Activated naive CD8-positive, alpha-beta T cell treated with anti-CD3 and anti-CD28 coated beads, Interleukin-2, amount 10 ng/mL, durations not matched to agents 7 days and 5 days (primary cell): ENCODE data around the gene HUNK. TPM values are rescaled to one million over a fixed set of nuclear protein-coding genes. Genes with fewer than 3 reads are reported as not detected.
"Not testable (repeated sequence)": the region's sequence is repeated elsewhere in the genome, so short reads cannot be mapped to it uniquely, and the experiment has no call there.

ENCODE experiments used
- ATAC-seq: fragments of 150-1000 bp; cut with Tn5 transposase; one replicate; pipeline ENCODE4 v1.10.0; 2021; ENCODE audit warnings: low read depth, moderate library complexity
- POLR2A ChIA-PET: fragments of 350-600 bp; sonication (Branson Sonifier 250); formaldehyde crosslinking; loops from one replicate; lab custom pipeline; 2021; ENCODE audit warnings: antibody characterized with exemption; lab: Charles Lee
- DNase-seq: peaks from one replicate; pipeline ENCODE4 v3.0.0; 2021
- H3K27ac Mint-ChIP-seq: one replicate; pipeline ENCODE4 v1.8.0; 2022; ENCODE audit warnings: mild to moderate bottlenecking, mixed read lengths
- H3K27me3 Mint-ChIP-seq: one replicate; pipeline ENCODE4 v1.8.0; 2022; ENCODE audit warnings: mild to moderate bottlenecking, moderate library complexity, mixed read lengths
- H3K36me3 Mint-ChIP-seq: one replicate; pipeline ENCODE4 v1.8.0; 2021; ENCODE audit warnings: mild to moderate bottlenecking, mixed read lengths
- H3K4me1 Mint-ChIP-seq: one replicate; pipeline ENCODE4 v1.8.0; 2021; ENCODE audit warnings: mixed read lengths
- H3K4me3 Mint-ChIP-seq: one replicate; pipeline ENCODE4 v1.8.0; 2022; ENCODE audit warnings: mild to moderate bottlenecking, moderate library complexity, mixed read lengths
- H3K9me3 Mint-ChIP-seq: one replicate; pipeline ENCODE4 v1.8.0; 2021; ENCODE audit warnings: mixed read lengths
- total RNA-seq, 2 experiments: library from RNA; stranded (reverse); gene quantifications; one replicate each; pipeline ENCODE4 v1.2.3, GENCODE V29; 2021

Gene HUNK
- total RNA-seq, 2 experiments from 2014 or later = 0.48 to 0.78 TPM

GRCh38 chr21:32036756-32037155, 163.9 kb downstream of the HUNK start:
- Mint-ChIP-seq H3K9me3 (no peaks in the 10 kb centered on the region), H3K27ac (no peak overlapping the region), H3K36me3 (no peaks in the 10 kb centered on the region), H3K4me3 (no peak overlapping the region), H3K27me3 (peaks cover 10% of the 10 kb centered on the region), H3K4me1 (no peaks in the 10 kb centered on the region)
- ATAC-seq (no peak), DNase-seq (no peak)
- POLR2A ChIA-PET = no interaction called here

- ATAC-seq, H3K9me3 Mint-ChIP-seq, POLR2A ChIA-PET, H3K4me1 Mint-ChIP-seq, H3K27me3 Mint-ChIP-seq, H3K27ac Mint-ChIP-seq, H3K4me3 Mint-ChIP-seq, H3K36me3 Mint-ChIP-seq, DNase-seq: not testable (repeated sequence)
Measured at GRCh38 chr21:32038751-32039150, 165.9 kb downstream of the HUNK start.

- ATAC-seq (no peak), DNase-seq (no peak)
- POLR2A ChIA-PET = no interaction called here
- H3K27me3 Mint-ChIP-seq = peaks cover 10% of the 10 kb centered on the region
- H3K27ac Mint-ChIP-seq = no peak overlapping the region
- no peaks in the 10 kb centered on the region for H3K4me1 Mint-ChIP-seq
- peaks cover 8% of the 10 kb centered on the region for H3K9me3 Mint-ChIP-seq
- H3K36me3 Mint-ChIP-seq = no peaks in the 10 kb centered on the region
- no peak overlapping the region for H3K4me3 Mint-ChIP-seq
Measured at GRCh38 chr21:32043458-32043857, 170.6 kb downstream of the HUNK start.

- no peaks in the 10 kb centered on the region for H3K4me1 Mint-ChIP-seq
Measured at GRCh38 chr21:32044205-32045180, 171.7 kb downstream of the HUNK start.

GRCh38 chr21:32046191-32046590, 173.4 kb downstream of the HUNK start:
- DNase-seq (no peak), ATAC-seq (no peak)
- Mint-ChIP-seq H3K4me1 (no peaks in the 10 kb centered on the region), H3K27ac (no peak overlapping the region), H3K4me3 (no peak overlapping the region), H3K36me3 (no peaks in the 10 kb centered on the region), H3K9me3 (peaks cover 8% of the 10 kb centered on the region), H3K27me3 (peaks cover under 1% of the 10 kb centered on the region)
- POLR2A ChIA-PET = no interaction called here

More at GRCh38 chr21:32044205-32045180, 171.7 kb downstream of the HUNK start:
- DNase-seq (no peak), ATAC-seq (no peak)
- Mint-ChIP-seq H3K27ac (no peak overlapping the region), H3K4me3 (no peak overlapping the region), H3K36me3 (no peaks in the 10 kb centered on the region), H3K9me3 (peaks cover 8% of the 10 kb centered on the region), H3K27me3 (peaks cover 10% of the 10 kb centered on the region)
- POLR2A ChIA-PET = no interaction called here

GRCh38 chr21:32048353-32048752, 175.5 kb downstream of the HUNK start:
- Mint-ChIP-seq H3K4me3 (no peak overlapping the region), H3K9me3 (peaks cover 11% of the 10 kb centered on the region), H3K4me1 (no peaks in the 10 kb centered on the region), H3K36me3 (no peaks in the 10 kb centered on the region), H3K27me3 (no peaks in the 10 kb centered on the region), H3K27ac (no peak overlapping the region)
- ATAC-seq (no peak), DNase-seq (no peak)
- POLR2A ChIA-PET = no interaction called here

Other genes with a start within 250 kb of the HUNK start
- gene SOD1, start 213.3 kb upstream of the HUNK start, total RNA-seq = 100 to 1,000 TPM; 206 to 215 TPM
- gene SCAF4, start 140.9 kb upstream of the HUNK start, total RNA-seq = 10 to 100 TPM; 56.9 to 57.9 TPM